ENCODE data around the gene FBXL17.

- TF ChIP-seq CTCF (IDR thresholded peaks at IDR 0.05) = no peak
- TF ChIP-seq POLR2AphosphoS5 (IDR thresholded peaks at IDR 0.05) = no peak
- TF ChIP-seq POLR2A (IDR thresholded peaks at IDR 0.05) = no peak
Measured at GRCh38 chr5:107985144-107985543, 396.8 kb downstream of the FBXL17 start.

Data from breast epithelium (tissue), 3 donors.